AG04450 (cell line): ENCODE data around the gene CMC2. TPM values are rescaled to one million over a fixed set of nuclear protein-coding genes. Genes with fewer than 3 reads are reported as not detected.

Experiments used
- CTCF ChIA-PET: fragments of 300-600, 350-600 bp; formaldehyde crosslinking; extraction: SDS; loops from one replicate; lab custom pipeline; 2022; ENCODE audit warnings: antibody characterized with exemption, inconsistent platforms; lab: Charles Lee
- POLR2A ChIA-PET: fragments of 350-600 bp; formaldehyde crosslinking; extraction: SDS; loops from one replicate; lab custom pipeline; 2021; ENCODE audit warnings: antibody characterized with exemption, inconsistent platforms; lab: Yijun Ruan, JAX
- DNase-seq: peaks from one replicate; pipeline ENCODE4 v3.0.0-alpha.2; 2011; ENCODE audit warnings: low read depth, low spot score
- H3K27ac ChIP-seq: one replicate; pipeline ENCODE4 v1.5.1; 2012; ENCODE audit warnings: low read depth, low read length, control low read depth
- H3K27me3 ChIP-seq: one replicate; pipeline ENCODE4 v1.6.0; 2012; ENCODE audit warnings: low read length; ENCODE audit not compliant: control insufficient read depth, insufficient read depth
- H3K4me3 ChIP-seq: 2 replicates; pipeline ENCODE4 v1.5.1; 2011; ENCODE audit warnings: mild to moderate bottlenecking, low read depth, low read length, control low read depth
- H3K9me3 ChIP-seq: 2 replicates; pipeline ENCODE4 v1.5.1; 2012; ENCODE audit warnings: low read length; ENCODE audit not compliant: control insufficient read depth, insufficient read depth
- polyA plus RNA-seq: library from polyadenylated mRNA; depleted of rRNA; stranded (reverse); fragments of >200 nt; gene quantifications from 2 replicates; pipeline ENCODE4 v1.2.3, GENCODE V29; 2011
- TF ChIP-seq, protein P1 (sequence below): IDR thresholded peaks from 2 replicates; pipeline ENCODE4 v1.5.1; 2011; ENCODE audit warnings: low read depth, low read length, control low read depth, inconsistent platforms

Gene CMC2
- polyA plus RNA-seq, 1 experiment, result 85.2 TPM

DNA sequence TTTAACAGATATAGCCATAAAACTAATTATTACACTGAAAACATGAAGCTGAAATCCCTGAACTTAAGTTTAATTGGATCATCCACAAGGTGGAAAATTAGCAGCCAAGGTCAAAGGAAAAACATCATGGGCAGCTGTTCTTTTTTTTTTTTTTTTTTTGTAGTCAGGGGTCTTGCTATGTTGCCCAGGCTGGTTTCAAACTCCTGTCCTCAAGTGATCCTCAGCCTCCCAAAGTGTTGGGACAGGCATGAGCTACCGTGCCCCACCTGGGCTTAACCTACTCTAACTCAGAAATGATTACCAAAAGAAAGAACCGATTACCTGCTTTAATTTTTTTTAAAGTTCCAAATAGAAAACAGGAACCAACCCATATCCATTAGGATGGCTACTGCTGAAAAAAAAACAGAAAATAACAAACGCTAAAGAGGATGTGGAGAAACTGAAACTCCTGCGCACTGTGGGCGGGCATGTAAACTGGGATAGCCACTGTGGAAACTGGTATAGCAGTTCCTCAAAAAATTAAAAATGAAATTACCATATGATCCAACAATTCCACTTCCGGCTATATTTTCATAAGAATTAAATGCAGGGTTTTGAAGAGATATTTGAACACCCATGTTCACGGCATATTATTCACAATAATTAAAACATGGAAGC, 8.6 kb downstream of the CMC2 start:
- Histone ChIP-seq H3K27me3 (no peaks in the 10 kb centered on the region), H3K27ac (no peak overlapping the region), H3K9me3 (no peaks in the 10 kb centered on the region), H3K4me3 (no peak overlapping the region)
- ChIA-PET CTCF (interaction anchor here (0.7 to 1.6 kb wide), 4 partner anchors 15 to 73 kb away, joined by 3 to 8 read pairs (median 5); partner anchors contain the start of gene ATMIN), POLR2A (no interaction called here)
- TF ChIP-seq, protein P1, sequence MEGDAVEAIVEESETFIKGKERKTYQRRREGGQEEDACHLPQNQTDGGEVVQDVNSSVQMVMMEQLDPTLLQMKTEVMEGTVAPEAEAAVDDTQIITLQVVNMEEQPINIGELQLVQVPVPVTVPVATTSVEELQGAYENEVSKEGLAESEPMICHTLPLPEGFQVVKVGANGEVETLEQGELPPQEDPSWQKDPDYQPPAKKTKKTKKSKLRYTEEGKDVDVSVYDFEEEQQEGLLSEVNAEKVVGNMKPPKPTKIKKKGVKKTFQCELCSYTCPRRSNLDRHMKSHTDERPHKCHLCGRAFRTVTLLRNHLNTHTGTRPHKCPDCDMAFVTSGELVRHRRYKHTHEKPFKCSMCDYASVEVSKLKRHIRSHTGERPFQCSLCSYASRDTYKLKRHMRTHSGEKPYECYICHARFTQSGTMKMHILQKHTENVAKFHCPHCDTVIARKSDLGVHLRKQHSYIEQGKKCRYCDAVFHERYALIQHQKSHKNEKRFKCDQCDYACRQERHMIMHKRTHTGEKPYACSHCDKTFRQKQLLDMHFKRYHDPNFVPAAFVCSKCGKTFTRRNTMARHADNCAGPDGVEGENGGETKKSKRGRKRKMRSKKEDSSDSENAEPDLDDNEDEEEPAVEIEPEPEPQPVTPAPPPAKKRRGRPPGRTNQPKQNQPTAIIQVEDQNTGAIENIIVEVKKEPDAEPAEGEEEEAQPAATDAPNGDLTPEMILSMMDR, result no peak
- no peak for DNase-seq

DNA sequence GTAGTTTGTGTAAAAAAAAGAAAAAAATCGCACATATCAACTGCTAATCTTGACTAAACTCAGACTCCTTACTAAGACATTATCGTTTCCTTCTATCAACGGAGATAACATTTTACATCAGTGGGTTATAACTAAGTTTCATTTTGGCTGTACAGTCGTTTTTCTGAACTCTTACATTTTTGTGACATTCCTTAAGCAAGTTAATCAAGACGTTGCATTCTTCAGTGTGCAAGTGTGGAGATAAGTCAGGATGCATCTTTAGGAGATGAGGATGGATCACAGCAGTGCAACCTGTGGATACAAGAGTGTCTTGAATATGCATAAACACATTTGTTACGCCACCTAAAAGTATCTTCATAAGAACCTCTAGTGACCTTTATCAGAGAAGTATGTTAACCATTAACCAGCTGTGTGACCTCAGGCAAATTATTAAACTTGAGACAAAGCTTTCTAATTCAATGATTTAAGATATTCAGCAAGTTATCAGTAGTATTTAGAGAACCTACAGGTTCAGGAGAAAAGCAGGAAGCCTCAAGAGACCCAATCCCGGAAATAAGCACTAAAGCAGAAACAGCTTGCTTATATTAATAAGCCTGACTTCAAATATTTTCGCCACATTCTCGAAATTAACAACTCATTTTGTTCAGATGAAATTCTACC, 9.4 kb downstream of the CMC2 start:
- DNase-seq, result no peak
- ChIA-PET POLR2A (no interaction called here), CTCF (interaction anchor here (1.1 to 1.6 kb wide), 4 partner anchors 7 to 72 kb away, joined by 3 to 11 read pairs (median 7); partner anchors contain the start of gene ATMIN)
- Histone ChIP-seq H3K9me3 (no peaks in the 10 kb centered on the region), H3K27me3 (no peaks in the 10 kb centered on the region), H3K27ac (no peak overlapping the region), H3K4me3 (no peak overlapping the region)
- TF ChIP-seq, protein P1, result no peak

DNA sequence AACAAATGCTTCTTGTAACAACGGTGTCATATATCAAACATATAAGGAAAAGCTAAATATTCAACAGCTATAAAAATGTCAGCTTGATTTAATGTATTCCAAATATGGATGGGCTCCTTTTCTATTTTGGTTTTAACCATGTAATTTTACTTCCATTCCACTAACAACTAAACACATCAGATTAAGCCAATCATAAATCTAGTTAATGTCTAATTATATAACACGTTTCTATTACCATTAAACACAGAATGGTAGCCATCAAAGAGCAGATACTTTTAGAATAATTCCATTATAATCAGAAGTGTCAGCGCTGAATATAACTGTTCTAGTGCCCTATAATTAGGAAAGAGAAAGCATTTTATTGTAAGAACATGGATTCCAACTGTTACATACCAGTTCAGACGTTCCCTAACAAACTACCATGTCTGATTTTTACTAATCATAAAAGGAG, 10.0 kb downstream of the CMC2 start:
- ChIA-PET POLR2A (no interaction called here), CTCF (interaction anchor here (1.1 to 1.6 kb wide), 3 partner anchors 8 to 39 kb away, joined by 3 to 11 read pairs (median 6); partner anchors contain the start of gene ATMIN)
- Histone ChIP-seq H3K9me3 (no peaks in the 10 kb centered on the region), H3K4me3 (no peak overlapping the region), H3K27me3 (no peaks in the 10 kb centered on the region), H3K27ac (no peak overlapping the region)
- no peak for DNase-seq
- TF ChIP-seq, protein P1, result no peak

DNA sequence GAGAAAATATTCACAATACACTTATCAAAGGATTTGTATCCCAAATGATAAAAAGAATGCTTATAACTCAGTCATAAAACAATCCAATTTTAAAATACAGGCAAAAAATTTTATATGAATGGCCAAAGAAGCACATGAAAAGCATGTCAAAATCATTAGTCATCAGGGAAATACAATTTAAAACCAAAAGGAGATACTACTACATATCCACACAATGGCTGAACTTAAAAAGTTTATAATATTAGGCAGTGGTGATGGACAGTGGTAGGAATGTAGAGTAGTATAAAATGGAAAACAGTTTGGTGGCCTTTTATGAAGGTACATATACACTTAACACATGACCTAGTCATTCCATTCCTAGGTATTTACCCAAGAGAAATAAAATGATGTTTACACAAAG, 12.2 kb downstream of the CMC2 start:
- ChIA-PET CTCF (interaction anchor here (1.4 to 10.6 kb wide), 4 partner anchors 10 to 70 kb away, joined by 3 to 120 read pairs (median 8); partner anchors contain the start of gene ATMIN), POLR2A (interaction anchor here (1.9 kb wide), 1 partner anchor 12 kb away, joined by 14 read pairs; the partner anchor contains the start of genes CENPN and CMC2)
- no peak overlapping the region for H3K4me3 ChIP-seq
- no peak for DNase-seq
- peak overlapping the region; percentile 13 for H3K27ac ChIP-seq
- H3K9me3 ChIP-seq, result no peaks in the 10 kb centered on the region
- TF ChIP-seq, protein P1, result no peak
- no peaks in the 10 kb centered on the region for H3K27me3 ChIP-seq

DNA sequence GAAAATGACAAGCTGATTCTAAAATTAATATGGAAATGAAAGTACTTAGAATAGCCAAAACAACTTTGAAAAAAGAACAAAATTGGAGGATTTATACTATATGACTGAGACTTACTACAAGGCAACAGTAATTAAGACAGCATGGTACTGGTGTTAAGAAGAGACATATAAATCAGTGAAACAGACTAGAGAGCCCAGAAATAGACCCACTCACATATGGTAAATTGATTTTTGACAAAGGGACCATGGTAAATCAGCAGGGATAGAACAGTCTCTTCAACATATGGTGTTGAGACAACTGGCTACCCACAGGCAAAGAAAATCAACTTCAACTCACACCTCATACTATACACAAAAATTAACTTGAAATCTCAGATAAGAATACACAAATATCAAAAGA, 12.9 kb downstream of the CMC2 start:
- H3K27me3 ChIP-seq, result no peaks in the 10 kb centered on the region
- no peak overlapping the region for H3K27ac ChIP-seq
- no peaks in the 10 kb centered on the region for H3K9me3 ChIP-seq
- TF ChIP-seq, protein P1, result no peak
- peak overlapping the region; percentile 35 for H3K4me3 ChIP-seq
- ChIA-PET CTCF (interaction anchor here (1.3 to 10.6 kb wide), 5 partner anchors 11 to 70 kb away, joined by 3 to 120 read pairs (median 10); partner anchors contain the start of gene ATMIN), POLR2A (interaction anchor here (0.7 to 1.9 kb wide), 4 partner anchors 13 to 83 kb away, joined by 3 to 14 read pairs (median 5); partner anchors contain the start of genes C16orf46, CENPN and CMC2)
- no peak for DNase-seq
